Muscle of leg (tissue), 11 donors: ENCODE results near the gene WASF3. TPM values are rescaled to one million over a fixed set of nuclear protein-coding genes. Genes with fewer than 3 reads are reported as not detected.
A peak's percentile ranks its signal among the peaks of the same experiment; 100 is the strongest.

Experiments
- DNase-seq: peaks from one replicate; pipeline ENCODE4 v3.0.0; 2013
- H3K27ac ChIP-seq: one replicate; pipeline ENCODE4 v1.5.1; 2013; ENCODE audit warnings: mild to moderate bottlenecking, low read length, control low read depth
- H3K27me3 ChIP-seq: one replicate; pipeline ENCODE4 v1.6.1; 2013; ENCODE audit warnings: low read length; ENCODE audit not compliant: control insufficient read depth, insufficient read depth
- H3K36me3 ChIP-seq: one replicate; pipeline ENCODE4 v1.6.1; 2013; ENCODE audit warnings: low read length; ENCODE audit not compliant: control insufficient read depth, insufficient read depth
- H3K4me1 ChIP-seq: one replicate; pipeline ENCODE4 v1.6.1; 2013; ENCODE audit warnings: low read length; ENCODE audit not compliant: control insufficient read depth, insufficient read depth
- H3K4me3 ChIP-seq: one replicate; pipeline ENCODE4 v1.5.1; 2013; ENCODE audit warnings: low read length, control low read depth
- H3K9me3 ChIP-seq: replicated peaks from 2 replicates; pipeline ENCODE4 v1.6.1; 2013; ENCODE audit warnings: low read depth, low read length; ENCODE audit not compliant: control insufficient read depth
- WGBS: methylation state at CpG from one replicate; pipeline ENCODE4 v1.1.5; 2013; ENCODE audit warnings: missing lambda C conversion rate; ENCODE audit not compliant: insufficient coverage; 5-methylcytosine and 5-hydroxymethylcytosine counted together
- polyA plus RNA-seq, 8 donors: library from polyadenylated mRNA; unstranded; fragments of 120-200 nt; gene quantifications; one replicate each; pipeline versions ENCODE4 v1.2.1 to v1.2.3, GENCODE V29; 2013; ENCODE audit warnings: inconsistent platforms in 1 of 8, low replicate concordance in 1 of 8; ENCODE audit not compliant: insufficient read length in 8 of 8, insufficient read depth in 1 of 8
- total RNA-seq: library from RNA; stranded (reverse); fragments of 120-200 nt; gene quantifications from one replicate; pipeline ENCODE4 v1.2.4, GENCODE V29; 2013

The WASF3 gene
- total and polyA plus RNA-seq, 9 donors = 6.2 to 14.7 (median 12.0) TPM

DNA sequence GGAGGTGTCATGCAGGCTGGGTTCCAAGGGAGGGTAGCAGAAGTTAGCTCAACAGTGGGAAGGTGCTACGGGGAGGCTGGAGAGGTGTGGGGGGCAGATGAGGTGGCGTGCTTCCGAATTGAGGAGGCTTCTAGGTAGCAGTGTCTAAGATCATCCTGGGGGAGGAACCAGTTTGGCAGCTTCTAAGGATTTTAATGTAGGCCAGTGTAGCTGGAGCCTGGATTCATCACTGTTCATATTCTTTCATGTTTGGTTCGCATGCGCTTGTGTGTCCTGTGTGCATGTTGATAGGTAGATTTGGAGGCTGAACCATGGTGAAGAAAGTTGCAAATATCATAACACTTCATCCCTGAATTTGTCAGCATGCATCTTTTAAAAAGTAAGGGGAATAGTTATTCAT lies 116.4 kb downstream of the WASF3 start:
- H3K36me3 ChIP-seq = peaks cover 2% of the 10 kb centered on the region
- no peaks in the 10 kb centered on the region for H3K27me3 ChIP-seq
- no peaks in the 10 kb centered on the region for H3K4me1 ChIP-seq
- H3K4me3 ChIP-seq = no peak overlapping the region
- no peaks in the 10 kb centered on the region for H3K9me3 ChIP-seq
- whole genome bisulfite sequencing = 89% methylated on average over 3 of the region's 5 CpGs
- no peak for DNase-seq
- H3K27ac ChIP-seq = no peak overlapping the region

DNA sequence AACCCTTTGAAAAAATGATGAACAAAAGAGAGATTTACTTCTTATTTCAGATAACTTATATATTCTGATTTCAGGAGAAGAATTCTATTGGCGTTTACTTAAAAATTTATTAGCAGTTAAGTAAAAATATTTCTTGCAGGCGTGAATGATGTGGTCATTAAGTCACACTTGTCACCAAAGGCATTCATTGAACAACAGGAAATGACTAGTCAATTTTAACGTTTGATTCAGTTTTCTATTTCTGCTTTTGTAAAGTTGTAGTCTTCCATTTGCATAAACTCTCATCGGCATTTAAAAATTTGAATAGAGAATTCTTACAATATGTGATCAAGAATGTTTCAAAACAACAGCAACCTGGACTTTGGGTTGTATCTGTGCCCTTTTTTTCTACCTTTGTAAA lies 119.7 kb downstream of the WASF3 start:
- Histone ChIP-seq H3K4me3 (no peak overlapping the region), H3K36me3 (peaks cover 11% of the 10 kb centered on the region), H3K9me3 (no peaks in the 10 kb centered on the region), H3K27ac (no peak overlapping the region), H3K27me3 (no peaks in the 10 kb centered on the region), H3K4me1 (peaks cover 6% of the 10 kb centered on the region)
- DNase-seq = no peak
- no CpG with 5 or more reads among the region's 4 CpGs for WGBS

DNA sequence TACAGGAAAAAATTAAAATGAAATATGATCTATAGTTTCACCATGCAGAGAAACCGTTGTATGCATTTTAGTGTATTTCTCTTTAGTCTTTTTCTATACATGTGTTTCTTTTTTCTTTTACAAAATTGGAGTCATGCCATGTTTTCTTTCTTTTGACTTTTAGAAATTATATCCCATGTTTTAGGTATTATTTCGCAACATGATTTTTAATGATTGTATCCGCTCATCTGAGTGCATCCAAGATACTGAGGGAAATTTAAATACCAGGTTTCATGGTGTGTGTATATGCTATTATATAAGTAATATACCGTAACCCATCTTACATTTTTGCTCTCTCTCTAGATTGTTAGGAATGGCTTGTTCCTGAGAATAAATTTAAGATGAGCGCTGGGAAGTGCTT lies 120.8 kb downstream of the WASF3 start:
- 100% methylated on average over 1 of the region's 5 CpGs for WGBS
- no peak overlapping the region for H3K4me3 ChIP-seq
- DNase-seq = no peak

DNA sequence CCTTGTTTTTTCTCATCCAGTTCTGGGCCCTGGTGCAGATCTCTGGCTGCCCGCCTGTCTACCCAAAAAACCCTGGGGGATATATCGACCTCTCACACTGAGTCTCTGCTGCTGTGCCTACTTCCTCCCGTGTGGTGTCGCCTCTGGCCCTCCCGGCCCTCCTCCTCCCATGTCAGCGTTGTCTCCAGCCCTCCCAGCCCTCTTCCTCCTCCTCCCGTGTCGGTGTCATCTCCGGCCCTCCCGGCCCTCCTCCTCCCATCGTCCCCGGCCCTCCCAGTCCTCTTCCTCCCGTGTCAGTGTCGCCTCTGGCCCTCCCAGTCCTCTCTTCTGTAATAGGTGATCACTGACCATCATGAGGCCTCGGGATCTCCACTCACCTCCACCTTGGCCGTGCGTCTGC lies 121.3 kb downstream of the WASF3 start:
- H3K36me3 ChIP-seq = peaks cover 18% of the 10 kb centered on the region
- no peak overlapping the region for H3K4me3 ChIP-seq
- H3K4me1 ChIP-seq = peaks cover 6% of the 10 kb centered on the region
- 65% methylated on average over 17 of the region's 17 CpGs for WGBS
- H3K27ac ChIP-seq = peak overlapping the region; percentile 26
- no peaks in the 10 kb centered on the region for H3K9me3 ChIP-seq
- DNase-seq = no peak
- H3K27me3 ChIP-seq = no peaks in the 10 kb centered on the region

More for the DNA sequence above, 120.8 kb downstream of the WASF3 start:
- Histone ChIP-seq H3K4me1 (peaks cover 6% of the 10 kb centered on the region), H3K9me3 (no peaks in the 10 kb centered on the region), H3K27ac (no peak overlapping the region), H3K27me3 (no peaks in the 10 kb centered on the region), H3K36me3 (peaks cover 15% of the 10 kb centered on the region)

DNA sequence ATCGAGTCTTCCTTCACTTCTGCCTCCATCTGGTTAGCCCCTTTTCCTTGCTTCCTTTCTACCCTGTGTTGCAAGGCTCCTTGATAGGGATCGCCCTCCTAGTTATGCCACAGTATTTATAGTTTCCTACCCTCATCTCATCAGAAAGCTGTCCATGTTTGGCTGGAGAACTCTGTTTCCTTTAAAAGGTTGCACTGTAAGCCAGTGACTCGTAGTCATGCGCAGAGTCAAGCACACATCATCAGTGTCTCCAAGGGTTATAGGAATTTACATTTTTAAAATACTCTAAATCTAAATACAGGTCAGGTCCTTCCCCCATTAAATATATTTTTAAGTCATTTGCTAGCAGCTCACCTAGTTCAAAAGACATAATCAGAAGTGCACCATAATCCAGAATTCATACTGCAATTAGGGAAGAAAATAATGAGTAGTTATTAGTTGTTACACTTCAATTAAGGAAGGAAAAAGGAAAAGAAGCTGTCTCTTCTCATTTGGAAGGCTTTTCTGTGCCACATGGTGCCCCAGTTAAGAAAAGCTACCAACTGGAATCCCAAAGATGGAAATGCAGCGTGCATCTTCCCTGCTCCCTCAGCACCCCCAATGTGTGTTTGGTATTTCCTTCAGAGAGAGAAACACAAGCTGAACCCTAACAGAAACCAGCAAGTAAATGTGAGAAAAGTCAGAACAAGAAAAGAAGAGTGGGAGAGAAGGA lies 122.1 kb downstream of the WASF3 start:
- Histone ChIP-seq H3K4me1 (peaks cover 6% of the 10 kb centered on the region), H3K36me3 (peaks cover 21% of the 10 kb centered on the region), H3K9me3 (no peaks in the 10 kb centered on the region), H3K27ac (peak overlapping the region; percentile 42), H3K4me3 (no peak overlapping the region), H3K27me3 (no peaks in the 10 kb centered on the region)
- DNase-seq = peak; percentile 31
- WGBS = 88% methylated on average over 2 of the region's 5 CpGs

DNA sequence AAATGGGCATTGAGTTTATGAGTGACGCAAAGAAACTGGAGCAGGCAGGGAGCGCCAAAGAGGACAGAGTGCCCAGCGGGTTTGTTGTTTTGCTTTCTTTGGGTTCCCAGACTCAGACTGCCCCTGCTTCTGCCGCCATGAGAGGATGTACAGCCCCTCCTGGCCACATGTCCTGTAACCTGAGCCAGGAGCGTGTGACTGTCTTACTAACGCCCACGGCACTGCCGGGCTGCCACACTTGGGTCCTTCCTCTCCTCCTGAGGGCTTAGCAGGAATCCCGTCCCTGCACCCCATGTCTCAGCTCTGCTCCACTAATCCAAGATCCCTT lies 122.6 kb downstream of the WASF3 start:
- no peak overlapping the region for H3K4me3 ChIP-seq
- no peaks in the 10 kb centered on the region for H3K27me3 ChIP-seq
- H3K27ac ChIP-seq = peak overlapping the region; percentile 42
- H3K36me3 ChIP-seq = peaks cover 19% of the 10 kb centered on the region
- H3K4me1 ChIP-seq = peaks cover 6% of the 10 kb centered on the region
- H3K9me3 ChIP-seq = no peaks in the 10 kb centered on the region
- DNase-seq = peak; percentile 68
- WGBS = 41% methylated on average over 9 of the region's 9 CpGs

DNA sequence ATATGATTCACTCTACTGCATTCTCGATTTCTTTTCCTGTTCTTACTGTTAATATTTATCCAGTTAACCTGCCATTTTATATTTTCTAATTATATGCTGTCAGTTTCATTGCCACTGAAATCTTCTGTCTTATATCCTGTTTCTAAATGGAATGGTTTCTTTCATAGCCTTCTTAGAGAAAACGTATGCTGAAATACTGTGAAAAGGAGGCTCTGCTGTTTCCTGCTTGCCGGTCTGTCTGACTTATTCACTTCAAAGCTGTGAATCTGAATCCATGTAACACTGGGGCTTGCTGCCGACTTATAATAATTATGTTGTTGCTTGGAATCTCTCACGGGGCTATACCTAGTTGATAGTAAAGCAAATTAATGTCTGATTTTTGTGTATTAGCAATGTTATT lies 123.1 kb downstream of the WASF3 start:
- no CpG with 5 or more reads among the region's 5 CpGs for WGBS
- Histone ChIP-seq H3K4me3 (no peak overlapping the region), H3K9me3 (no peaks in the 10 kb centered on the region), H3K36me3 (peaks cover 22% of the 10 kb centered on the region), H3K4me1 (peaks cover 6% of the 10 kb centered on the region), H3K27ac (peak overlapping the region; percentile 42), H3K27me3 (no peaks in the 10 kb centered on the region)
- DNase-seq = no peak

DNA sequence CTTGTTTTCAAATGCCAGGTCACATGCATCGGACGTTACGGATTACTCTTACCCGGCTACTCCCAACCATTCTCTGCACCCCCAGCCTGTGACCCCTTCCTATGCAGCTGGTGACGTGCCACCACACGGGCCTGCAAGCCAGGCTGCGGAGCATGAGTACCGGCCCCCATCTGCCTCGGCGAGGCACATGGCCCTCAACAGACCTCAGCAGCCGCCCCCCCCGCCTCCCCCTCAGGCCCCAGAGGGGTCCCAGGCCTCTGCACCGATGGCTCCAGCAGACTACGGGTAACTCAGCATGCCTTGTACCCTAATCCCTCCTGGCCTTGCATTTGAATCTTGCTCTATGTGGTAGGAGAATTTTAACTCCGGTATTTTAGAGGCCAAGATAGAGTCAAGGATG lies 123.6 kb downstream of the WASF3 start:
- WGBS = 87% methylated on average over 8 of the region's 15 CpGs

DNA sequence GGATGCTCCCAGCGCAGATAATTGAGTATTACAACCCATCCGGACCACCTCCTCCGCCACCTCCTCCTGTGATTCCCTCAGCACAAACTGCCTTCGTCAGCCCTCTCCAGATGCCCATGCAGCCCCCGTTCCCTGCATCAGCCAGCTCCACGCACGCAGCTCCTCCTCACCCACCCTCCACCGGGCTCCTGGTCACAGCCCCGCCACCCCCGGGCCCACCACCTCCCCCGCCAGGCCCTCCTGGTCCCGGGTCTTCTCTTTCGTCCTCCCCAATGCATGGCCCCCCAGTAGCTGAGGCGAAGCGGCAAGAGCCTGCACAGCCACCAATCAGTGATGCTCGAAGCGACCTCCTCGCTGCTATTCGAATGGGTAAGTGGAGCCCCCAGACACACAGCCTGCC lies 125.1 kb downstream of the WASF3 start:
- Histone ChIP-seq H3K27me3 (no peaks in the 10 kb centered on the region), H3K36me3 (peaks cover 36% of the 10 kb centered on the region), H3K4me1 (peaks cover 6% of the 10 kb centered on the region), H3K9me3 (no peaks in the 10 kb centered on the region), H3K4me3 (no peak overlapping the region), H3K27ac (no peak overlapping the region)
- no peak for DNase-seq
- WGBS = 96% methylated on average over 13 of the region's 19 CpGs

More for the DNA sequence above, 123.6 kb downstream of the WASF3 start:
- no peaks in the 10 kb centered on the region for H3K27me3 ChIP-seq
- no peaks in the 10 kb centered on the region for H3K9me3 ChIP-seq
- no peak for DNase-seq
- no peak overlapping the region for H3K27ac ChIP-seq
- H3K36me3 ChIP-seq = peaks cover 27% of the 10 kb centered on the region
- no peak overlapping the region for H3K4me3 ChIP-seq
- peaks cover 6% of the 10 kb centered on the region for H3K4me1 ChIP-seq

DNA sequence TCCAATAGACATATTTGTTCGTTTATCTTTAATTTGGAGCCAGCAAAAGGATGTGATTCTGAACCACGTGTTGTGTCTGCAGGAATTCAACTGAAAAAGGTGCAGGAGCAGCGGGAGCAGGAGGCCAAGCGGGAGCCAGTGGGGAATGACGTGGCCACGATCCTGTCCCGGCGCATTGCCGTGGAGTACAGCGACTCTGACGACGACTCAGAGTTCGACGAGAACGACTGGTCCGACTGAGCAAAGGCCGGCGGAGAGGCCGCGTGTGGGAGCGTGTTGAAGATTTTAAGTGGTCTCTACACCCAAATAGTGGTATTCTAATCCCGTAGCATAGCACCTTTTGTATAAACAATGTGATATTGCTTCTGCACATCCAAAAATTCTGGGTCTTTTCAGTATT lies 128.1 kb downstream of the WASF3 start:
- DNase-seq = no peak
- Histone ChIP-seq H3K36me3 (peaks cover 49% of the 10 kb centered on the region), H3K27me3 (no peaks in the 10 kb centered on the region), H3K4me1 (no peaks in the 10 kb centered on the region), H3K9me3 (peaks cover 14% of the 10 kb centered on the region), H3K27ac (no peak overlapping the region), H3K4me3 (no peak overlapping the region)
- WGBS = 95% methylated on average over 17 of the region's 22 CpGs

DNA sequence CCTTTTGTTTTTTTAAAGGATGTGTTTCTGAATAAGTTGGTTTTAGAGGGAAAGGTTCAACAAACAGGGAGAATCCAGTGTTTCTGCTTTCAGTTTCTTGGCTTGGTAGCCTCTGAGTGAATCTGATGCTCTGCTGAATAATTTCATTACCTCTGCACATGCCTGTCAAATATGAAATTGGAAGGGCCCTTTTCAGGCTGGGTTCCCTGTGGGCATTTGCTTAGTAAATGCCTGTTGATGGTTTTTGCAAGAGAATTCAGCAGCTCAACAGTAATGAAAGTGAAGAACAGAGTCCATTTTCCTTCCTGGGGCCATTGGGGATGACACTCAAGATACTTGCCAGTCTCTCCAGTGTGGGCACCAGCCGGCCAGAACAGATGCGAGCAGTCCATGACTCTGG lies 128.8 kb downstream of the WASF3 start:
- Histone ChIP-seq H3K4me1 (no peaks in the 10 kb centered on the region), H3K36me3 (peaks cover 48% of the 10 kb centered on the region), H3K9me3 (peaks cover 16% of the 10 kb centered on the region), H3K4me3 (no peak overlapping the region), H3K27me3 (no peaks in the 10 kb centered on the region), H3K27ac (no peak overlapping the region)
- no peak for DNase-seq
- WGBS = 95% methylated on average over 2 of the region's 2 CpGs
